Right lobe of liver (tissue), 6 donors: ENCODE data around the gene MUC6. TPM values are rescaled to one million over a fixed set of nuclear protein-coding genes. Genes with fewer than 3 reads are reported as not detected.

ENCODE experiments used
- ATAC-seq, 4 donors: fragments of 200-7000 bp; cut with Tn5 transposase; one replicate each; pipeline ENCODE4 v1.9.1; 2020; ENCODE audit warnings: mild to moderate bottlenecking in 4 of 4, moderate library complexity in 4 of 4
- DNase-seq, 3 donors: peaks; one replicate each; pipeline ENCODE4 v3.0.0-alpha.2; 2020
- H3K27ac ChIP-seq, 3 donors: fragments of 200-600 bp; one replicate each; pipeline ENCODE4 v1.8.0; 2022
- H3K27me3 ChIP-seq, 2 donors: fragments of 200-600 bp; one replicate each; pipeline ENCODE4 v1.8.0; 2022
- H3K36me3 ChIP-seq, 4 donors: fragments of 200-600 bp; sonication (generic) in 1 of 4; one replicate each; pipeline versions ENCODE4 v1.5.1 to v1.8.0; 2017 to 2022; ENCODE audit warnings: control low read depth in 1 of 4
- H3K4me1 ChIP-seq, 4 donors: fragments of 200-600 bp; sonication (generic) in 1 of 4; one replicate each; pipeline versions ENCODE4 v1.5.1 to v1.8.0; 2017 to 2022; ENCODE audit warnings: control low read depth in 1 of 4
- H3K4me3 ChIP-seq, 3 donors: fragments of 200-600 bp; one replicate each; pipeline ENCODE4 v1.8.0; 2022
- H3K9me3 ChIP-seq, 4 donors: fragments of 200-600 bp; sonication (generic) in 1 of 4; one replicate each; pipeline versions ENCODE4 v1.5.1 to v1.8.0; 2017 to 2022; ENCODE audit warnings: control low read depth in 1 of 4
- POLR2A ChIP-seq: fragments of 450-650 bp; IDR thresholded peaks from one replicate; pipeline ENCODE4 v1.6.1; 2017; ENCODE audit warnings: antibody characterized with exemption, mild to moderate bottlenecking
- WGBS: methylation state at CpG from one replicate; pipeline ENCODE4 v1.1.6; 2018; ENCODE audit warnings: low coverage, low lambda C conversion rate; ENCODE audit not compliant: insufficient coverage; ENCODE audit errors: missing lambda C conversion rate; 5-methylcytosine and 5-hydroxymethylcytosine counted together
- intact Hi-C, 2 donors: fragments of 100-400 bp; cut with DNase I; formaldehyde crosslinking; loops; one replicate each; pipeline versions ENCODE4 v1.11.2 to v1.14.1; 2022
- total RNA-seq, 6 experiments: library from RNA; depleted of rRNA in 2 of 6; stranded (reverse); fragments of >200 nt in 2 of 6; fragmentation: NEBNext Ultra II Directional in 3 of 6; extraction: Animal tissue kit (Norgen Biotek cat#: 25700) in 3 of 6; gene quantifications; one replicate each; pipeline versions ENCODE4 v1.1.0 to v1.2.4, GENCODE V29; 2016 to 2023
- TF ChIP-seq, protein P1 (sequence below), 4 donors: fragments of 200-600 bp in 3 of 4; fragments of 450-650 bp in 1 of 4; IDR thresholded peaks; one replicate each; pipeline versions ENCODE4 v1.5.1 to v1.8.0; 2016 to 2022; ENCODE audit warnings: antibody characterized with exemption in 4 of 4, mild to moderate bottlenecking in 2 of 4
- donor health status: DM: no; HTN: yes; CAD: no.
- donor health status: DM: no; HTN: no; CAD: no.
- donor health status: DM: no; HTN: no; CAD: no.
- donor health status: DM: no; HTN: yes; CAD: no.
- donor health status: DM: no; HTN: yes; CAD: no.

MUC6 gene
- total RNA-seq, 6 experiments from 2014 or later, result 0.31 to 2.1 (median 0.72) TPM

DNA sequence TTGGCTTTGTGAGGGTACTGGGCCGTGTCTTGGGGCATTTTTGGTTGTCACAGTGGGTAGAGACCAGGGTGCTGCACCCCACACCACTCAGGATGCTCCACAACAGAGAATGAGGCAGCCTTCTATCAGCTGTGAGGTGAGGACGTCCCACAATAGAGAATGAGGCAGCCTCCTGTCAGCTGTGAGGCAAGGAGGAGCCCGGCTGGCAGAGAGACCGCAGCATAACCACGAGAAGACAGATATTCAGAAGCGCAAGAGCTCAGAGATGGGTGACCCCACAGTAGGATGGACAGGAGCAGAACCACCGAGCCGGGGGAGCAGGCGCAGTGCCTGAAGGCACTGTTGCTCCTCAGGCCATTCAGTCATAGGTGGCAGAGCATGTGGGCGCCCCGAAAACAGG lies 63.3 kb downstream of the MUC6 start:
- WGBS, result 80% methylated on average over 1 of the region's 11 CpGs
- Histone ChIP-seq H3K9me3 (no peaks in the 10 kb centered on the region), H3K36me3 (peaks cover 4 to 61% (median 13%) of the 10 kb centered on the region in 4 donors), H3K27me3 (no peaks in the 10 kb centered on the region), H3K4me3 (no peak overlapping the region), H3K4me1 (no peaks in the 10 kb centered on the region), H3K27ac (no peak overlapping the region)
- DNase-seq (no peak), ATAC-seq (no peak)
- no peak for TF ChIP-seq POLR2A
- TF ChIP-seq, protein P1, sequence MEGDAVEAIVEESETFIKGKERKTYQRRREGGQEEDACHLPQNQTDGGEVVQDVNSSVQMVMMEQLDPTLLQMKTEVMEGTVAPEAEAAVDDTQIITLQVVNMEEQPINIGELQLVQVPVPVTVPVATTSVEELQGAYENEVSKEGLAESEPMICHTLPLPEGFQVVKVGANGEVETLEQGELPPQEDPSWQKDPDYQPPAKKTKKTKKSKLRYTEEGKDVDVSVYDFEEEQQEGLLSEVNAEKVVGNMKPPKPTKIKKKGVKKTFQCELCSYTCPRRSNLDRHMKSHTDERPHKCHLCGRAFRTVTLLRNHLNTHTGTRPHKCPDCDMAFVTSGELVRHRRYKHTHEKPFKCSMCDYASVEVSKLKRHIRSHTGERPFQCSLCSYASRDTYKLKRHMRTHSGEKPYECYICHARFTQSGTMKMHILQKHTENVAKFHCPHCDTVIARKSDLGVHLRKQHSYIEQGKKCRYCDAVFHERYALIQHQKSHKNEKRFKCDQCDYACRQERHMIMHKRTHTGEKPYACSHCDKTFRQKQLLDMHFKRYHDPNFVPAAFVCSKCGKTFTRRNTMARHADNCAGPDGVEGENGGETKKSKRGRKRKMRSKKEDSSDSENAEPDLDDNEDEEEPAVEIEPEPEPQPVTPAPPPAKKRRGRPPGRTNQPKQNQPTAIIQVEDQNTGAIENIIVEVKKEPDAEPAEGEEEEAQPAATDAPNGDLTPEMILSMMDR (IDR thresholded peaks at IDR 0.05), result no peak
- intact Hi-C loops, result no loop called here

DNA sequence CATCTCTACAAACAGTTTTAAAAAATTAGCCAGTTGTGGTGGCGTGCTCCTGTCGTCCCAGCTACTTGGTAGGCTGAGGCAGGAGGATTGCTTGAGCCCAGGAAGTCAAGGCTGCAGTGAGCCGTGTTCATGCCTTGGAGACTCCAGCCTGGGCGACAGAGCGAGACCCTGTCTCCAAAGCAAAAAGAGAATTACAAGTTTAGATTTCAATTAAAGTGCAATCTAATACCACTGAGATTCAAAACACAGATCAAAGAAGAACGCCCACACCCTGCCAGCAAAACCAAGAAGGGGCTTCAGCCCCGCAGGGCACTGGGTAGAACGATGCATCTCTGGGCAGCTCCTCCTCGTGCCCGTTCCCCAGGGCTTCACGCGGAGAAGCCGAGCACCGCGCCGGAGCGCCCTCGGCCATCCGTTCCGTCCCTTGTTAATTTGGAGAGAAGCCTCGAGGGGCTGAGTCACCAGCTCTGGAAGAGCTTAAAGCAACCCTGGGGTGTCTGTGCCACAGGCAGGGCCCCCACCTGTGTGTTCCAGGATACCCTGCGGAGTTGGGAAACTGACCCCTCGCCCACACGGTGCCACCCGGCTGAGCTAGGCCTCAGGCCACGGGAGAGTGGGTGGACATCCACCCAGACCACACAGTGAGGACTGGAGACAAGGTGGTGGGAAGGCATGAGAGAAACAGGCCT lies 63.9 kb downstream of the MUC6 start:
- Histone ChIP-seq H3K27ac (no peak overlapping the region), H3K4me1 (peaks cover 0 to under 1% (median 0%) of the 10 kb centered on the region in 4 donors), H3K36me3 (peaks cover 4 to 56% (median 13%) of the 10 kb centered on the region in 4 donors), H3K4me3 (no peak overlapping the region), H3K27me3 (no peaks in the 10 kb centered on the region), H3K9me3 (no peaks in the 10 kb centered on the region)
- DNase-seq, result no peak
- no peak for ATAC-seq
- TF ChIP-seq, protein P1 (IDR thresholded peaks at IDR 0.05), result no peak
- no peak for TF ChIP-seq POLR2A
- WGBS, result 97% methylated on average over 11 of the region's 26 CpGs
- intact Hi-C loops, result no loop called here

DNA sequence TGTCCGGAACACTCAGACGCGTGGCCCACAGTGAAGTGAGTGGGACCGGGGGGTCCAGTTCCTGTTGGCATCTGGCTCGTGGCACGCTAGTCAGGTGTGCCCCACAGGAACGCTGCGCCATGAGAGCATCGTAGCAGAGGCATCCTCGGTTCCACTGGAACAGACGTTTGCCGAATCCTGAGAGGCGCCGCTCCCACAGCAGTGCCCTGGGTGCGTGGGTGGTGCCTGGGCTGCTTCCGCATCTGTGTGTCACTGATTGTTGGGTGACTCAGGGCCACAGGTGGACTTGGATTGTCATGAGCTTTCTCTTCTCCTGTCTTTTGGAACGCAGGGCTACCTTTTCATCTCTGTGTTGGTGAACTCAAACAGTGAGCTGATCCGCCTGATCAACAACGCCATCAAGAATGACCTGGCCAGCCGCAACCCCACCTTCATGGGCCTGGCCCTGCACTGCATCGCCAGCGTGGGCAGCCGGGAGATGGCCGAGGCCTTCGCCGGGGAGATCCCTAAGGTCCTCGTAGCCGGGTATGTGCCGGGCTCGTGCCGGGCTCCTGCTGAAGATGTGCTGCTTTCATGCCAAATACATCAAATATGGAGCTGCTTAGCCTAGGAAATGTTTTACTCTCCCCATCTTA lies 64.7 kb downstream of the MUC6 start:
- Histone ChIP-seq H3K4me3 (no peak overlapping the region), H3K4me1 (peaks cover 0 to 9% (median under 1%) of the 10 kb centered on the region in 4 donors), H3K27ac (no peak overlapping the region), H3K27me3 (no peaks in the 10 kb centered on the region), H3K36me3 (peaks cover 4 to 49% (median 11%) of the 10 kb centered on the region in 4 donors), H3K9me3 (no peaks in the 10 kb centered on the region)
- no peak for ATAC-seq
- intact Hi-C loops, result no loop called here
- TF ChIP-seq POLR2A, result no peak
- TF ChIP-seq, protein P1 (IDR thresholded peaks at IDR 0.05), result no peak
- no peak for DNase-seq
- 95% methylated on average over 7 of the region's 31 CpGs for WGBS

DNA sequence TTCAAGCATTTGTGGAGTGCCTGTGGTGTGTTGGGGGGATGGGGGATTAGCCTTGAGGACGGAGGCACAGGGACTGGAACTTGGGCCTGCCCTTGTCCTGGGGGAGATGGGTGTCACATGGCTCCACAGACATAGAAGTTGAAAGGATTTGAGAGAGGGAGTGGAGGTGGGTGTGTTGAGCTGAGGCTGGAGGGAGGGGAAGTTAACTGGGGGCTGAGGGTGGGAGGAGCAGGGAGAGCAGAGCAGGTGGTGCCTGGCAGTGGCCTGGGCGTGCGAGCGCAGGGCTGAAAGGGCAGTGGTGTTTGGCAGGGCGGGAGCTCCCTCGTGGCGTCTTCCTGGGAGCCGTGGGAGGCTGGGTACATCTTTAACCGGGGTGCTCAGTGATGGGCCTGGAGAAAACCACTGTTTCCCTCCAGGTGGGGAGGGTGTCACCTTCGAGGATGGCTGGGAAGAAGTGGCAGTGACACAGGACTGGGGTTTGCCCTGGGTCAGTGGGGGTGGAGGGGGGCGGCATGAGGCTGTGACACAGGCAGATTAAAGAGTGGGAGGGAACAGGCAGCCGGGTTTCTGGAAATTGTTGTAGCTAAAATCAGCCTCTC lies 65.3 kb downstream of the MUC6 start:
- Histone ChIP-seq H3K27me3 (no peaks in the 10 kb centered on the region), H3K36me3 (peaks cover 4 to 44% (median 11%) of the 10 kb centered on the region in 4 donors), H3K9me3 (no peaks in the 10 kb centered on the region), H3K4me3 (no peak overlapping the region), H3K27ac (no peak overlapping the region), H3K4me1 (peaks cover 0 to 16% (median 4%) of the 10 kb centered on the region in 4 donors)
- DNase-seq (no peak), ATAC-seq (no peak)
- WGBS, result 67% methylated on average over 3 of the region's 12 CpGs
- intact Hi-C loops, result no loop called here
- TF ChIP-seq, protein P1 (IDR thresholded peaks at IDR 0.05), result no peak
- no peak for TF ChIP-seq POLR2A
